Ovary (tissue), 9 donors: ENCODE measurements around the gene PDE5A. TPM values are rescaled to one million over a fixed set of nuclear protein-coding genes. Genes with fewer than 3 reads are reported as not detected.

Source experiments
- DNase-seq, 5 donors: peaks; one replicate each; pipeline ENCODE4 v3.0.0-alpha.2; 2019 to 2020
- H3K27ac ChIP-seq, 2 donors: fragments of 200-600 bp; one replicate each; pipeline versions ENCODE4 v1.5.1 to v1.8.0; 2019 to 2022
- H3K27me3 ChIP-seq: fragments of 200-600 bp; one replicate; pipeline ENCODE4 v1.8.0; 2022
- H3K36me3 ChIP-seq: fragments of 200-600 bp; sonication (generic); one replicate; pipeline ENCODE4 v1.5.1; 2019
- H3K4me1 ChIP-seq: one replicate; pipeline ENCODE4 v1.8.1; 2013; ENCODE audit warnings: mild to moderate bottlenecking, moderate library complexity; ENCODE audit not compliant: insufficient read depth
- H3K4me3 ChIP-seq: fragments of 200-600 bp; sonication (generic); one replicate; pipeline ENCODE4 v1.5.1; 2017
- H3K9me3 ChIP-seq, 2 donors: fragments of 200-600 bp in 1 of 2; sonication (generic) in 1 of 2; one replicate each; pipeline versions ENCODE4 v1.5.1 to v1.8.1; 2013 to 2019; ENCODE audit warnings: mild to moderate bottlenecking in 1 of 2, moderate library complexity in 1 of 2
- EP300 ChIP-seq: sonication (generic); formaldehyde crosslinking; IDR thresholded peaks from one replicate; pipeline ENCODE4 v1.6.1; 2017; ENCODE audit warnings: antibody characterized with exemption
- POLR2A ChIP-seq: fragments of 450-650 bp; IDR thresholded peaks from one replicate; pipeline ENCODE4 v1.6.1; 2017; ENCODE audit warnings: antibody characterized with exemption, mild to moderate bottlenecking, moderate library complexity
- WGBS, 3 donors: extraction: QIAGEN DNeasy Blood & Tissue Kit in 1 of 3; methylation state at CpG; one replicate each; pipeline versions ENCODE4 v1.1.5 to v1.1.7; 2013 to 2017; 5-methylcytosine and 5-hydroxymethylcytosine counted together
- intact Hi-C, 4 donors: fragments of 100-400 bp; cut with DNase I; formaldehyde crosslinking; loops; one replicate each; pipeline versions ENCODE4 v1.11.0 to v1.15.1; 2022 to 2023
- polyA plus RNA-seq, 2 donors: library from polyadenylated mRNA; stranded (reverse); fragments of 200-250 nt in 1 of 2; fragments of 350-450 nt in 1 of 2; fragmentation: Illumina TruSeq in 1 of 2; extraction: RNeasy Lipid Tissue Mini Kit (QIAGEN cat#74804) in 1 of 2; gene quantifications; one replicate each; pipeline ENCODE4 v1.2.3, GENCODE V29; 2013 to 2014
- total RNA-seq, 7 donors: library from RNA; depleted of rRNA in 2 of 7; stranded (reverse); fragments of >200 nt in 2 of 7; fragmentation: NEBNext Ultra II Directional in 3 of 7; extraction: Animal tissue kit (Norgen Biotek cat#: 25700) in 3 of 7; gene quantifications; one replicate each; pipeline versions ENCODE4 v1.1.0 to v1.2.4, GENCODE V29; 2016 to 2023
- TF ChIP-seq, protein P1 (sequence below), 3 donors: fragments of 450-650 bp in 2 of 3; fragments of 200-600 bp in 1 of 3; IDR thresholded peaks; one replicate each; pipeline versions ENCODE4 v1.5.1 to v1.8.0; 2016 to 2022; ENCODE audit warnings: antibody characterized with exemption in 3 of 3, mild to moderate bottlenecking in 1 of 3
- donor health status: DM: no; HTN: no; CAD: no; lungs with moderate emphysema.
- donor health status: DM: no; HTN: no; CAD: no.
- donor health status: Bipolar disorder and iron deficiency.
- donor health status: DM: yes; HTN: yes; CAD: no.
- donor health status: DM: no; HTN: no; CAD: no.
- donor health status: DM: yes; HTN: yes; CAD: no.

Gene PDE5A
- total and polyA plus RNA-seq, 9 donors: 4.6 to 25.3 (median 9.7) TPM

DNA sequence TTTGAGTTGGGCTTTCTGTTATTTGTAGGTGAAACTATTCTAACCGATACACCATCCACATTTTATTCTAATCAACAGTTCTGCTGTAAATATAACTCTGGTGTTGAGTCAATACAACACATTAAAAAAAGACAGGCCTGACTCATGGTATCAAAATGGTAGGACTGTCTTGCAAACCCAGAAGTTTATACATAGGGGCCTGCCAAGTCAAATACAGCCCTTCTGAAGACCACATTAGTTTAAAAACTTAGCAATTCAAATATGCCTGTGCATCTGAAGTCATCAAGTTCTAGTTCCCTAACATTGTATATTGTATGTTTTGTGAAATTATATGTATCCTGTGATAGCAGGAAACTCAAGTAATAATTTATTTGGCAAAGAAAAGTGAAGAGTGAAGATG is 24.4 kb upstream of the PDE5A start:
- TF ChIP-seq, protein P1, sequence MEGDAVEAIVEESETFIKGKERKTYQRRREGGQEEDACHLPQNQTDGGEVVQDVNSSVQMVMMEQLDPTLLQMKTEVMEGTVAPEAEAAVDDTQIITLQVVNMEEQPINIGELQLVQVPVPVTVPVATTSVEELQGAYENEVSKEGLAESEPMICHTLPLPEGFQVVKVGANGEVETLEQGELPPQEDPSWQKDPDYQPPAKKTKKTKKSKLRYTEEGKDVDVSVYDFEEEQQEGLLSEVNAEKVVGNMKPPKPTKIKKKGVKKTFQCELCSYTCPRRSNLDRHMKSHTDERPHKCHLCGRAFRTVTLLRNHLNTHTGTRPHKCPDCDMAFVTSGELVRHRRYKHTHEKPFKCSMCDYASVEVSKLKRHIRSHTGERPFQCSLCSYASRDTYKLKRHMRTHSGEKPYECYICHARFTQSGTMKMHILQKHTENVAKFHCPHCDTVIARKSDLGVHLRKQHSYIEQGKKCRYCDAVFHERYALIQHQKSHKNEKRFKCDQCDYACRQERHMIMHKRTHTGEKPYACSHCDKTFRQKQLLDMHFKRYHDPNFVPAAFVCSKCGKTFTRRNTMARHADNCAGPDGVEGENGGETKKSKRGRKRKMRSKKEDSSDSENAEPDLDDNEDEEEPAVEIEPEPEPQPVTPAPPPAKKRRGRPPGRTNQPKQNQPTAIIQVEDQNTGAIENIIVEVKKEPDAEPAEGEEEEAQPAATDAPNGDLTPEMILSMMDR (IDR thresholded peaks at IDR 0.05): no peak
- no peak for TF ChIP-seq EP300
- TF ChIP-seq POLR2A: no peak
- Histone ChIP-seq H3K4me1 (no peaks in the 10 kb centered on the region), H3K27ac (no peak overlapping the region), H3K27me3 (no peaks in the 10 kb centered on the region), H3K9me3 (no peaks in the 10 kb centered on the region), H3K36me3 (no peaks in the 10 kb centered on the region), H3K4me3 (no peak overlapping the region)
- no peak for DNase-seq
- WGBS, 3 donors: 74 to 95% (median 90%) methylated on average over 1 of the region's 1 CpG
- intact Hi-C loops: no loop called here

DNA sequence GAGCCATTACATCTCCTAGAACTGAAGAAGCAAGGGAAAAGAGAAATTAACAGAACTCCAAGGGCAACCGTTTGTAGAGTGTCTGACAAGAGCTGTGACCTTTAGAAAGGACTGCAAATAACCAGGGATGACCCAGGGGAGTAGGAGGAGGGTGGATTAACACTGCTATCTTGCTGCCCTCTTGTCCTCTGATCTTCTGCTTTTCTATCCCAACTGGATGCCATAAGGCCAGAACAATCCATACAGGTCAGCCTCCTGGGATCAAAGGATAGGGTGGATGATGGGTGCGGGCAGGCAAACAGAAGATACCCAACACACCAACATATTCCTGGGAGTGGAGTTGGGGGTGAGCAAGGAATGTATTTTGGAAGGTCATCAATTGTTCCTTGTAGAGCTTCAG is 19.8 kb upstream of the PDE5A start:
- no peaks in the 10 kb centered on the region for H3K27me3 ChIP-seq
- intact Hi-C loops: no loop called here
- H3K4me1 ChIP-seq: no peaks in the 10 kb centered on the region
- TF ChIP-seq POLR2A (no peak), EP300 (no peak)
- TF ChIP-seq, protein P1 (IDR thresholded peaks at IDR 0.05): no peak
- DNase-seq: no peak
- H3K4me3 ChIP-seq: no peak overlapping the region
- no peaks in the 10 kb centered on the region for H3K36me3 ChIP-seq
- H3K9me3 ChIP-seq: no peaks in the 10 kb centered on the region
- 88 to 98% (median 90%) methylated on average over 2 of the region's 2 CpGs for WGBS, 3 donors
- no peak overlapping the region for H3K27ac ChIP-seq

DNA sequence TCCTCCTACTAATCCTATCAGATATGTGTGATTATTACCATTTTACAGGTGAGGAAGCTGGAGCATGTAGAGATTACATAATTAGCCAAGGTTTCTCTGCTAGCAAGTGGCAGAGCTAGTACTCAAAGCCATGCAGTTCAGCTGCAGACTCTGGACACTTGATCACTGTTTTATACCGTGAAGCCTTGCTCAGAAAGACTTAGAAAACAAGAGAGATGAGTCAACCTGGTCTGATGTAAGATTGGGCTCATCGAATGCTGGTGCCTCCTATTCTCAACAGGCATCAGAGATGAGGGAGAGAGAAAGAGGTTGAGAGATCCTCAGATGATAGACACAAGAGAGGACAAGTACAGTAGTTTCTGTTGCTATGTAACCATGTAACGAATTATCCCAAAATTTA is 19.0 kb upstream of the PDE5A start:
- no peaks in the 10 kb centered on the region for H3K4me1 ChIP-seq
- H3K27ac ChIP-seq: no peak overlapping the region
- no peak overlapping the region for H3K4me3 ChIP-seq
- H3K9me3 ChIP-seq: no peaks in the 10 kb centered on the region
- intact Hi-C loops: no loop called here
- no peaks in the 10 kb centered on the region for H3K27me3 ChIP-seq
- no peak for TF ChIP-seq POLR2A
- TF ChIP-seq, protein P1 (IDR thresholded peaks at IDR 0.05): no peak
- no peak for TF ChIP-seq EP300
- H3K36me3 ChIP-seq: no peaks in the 10 kb centered on the region
- WGBS, 3 donors: 86 to 91% (median 89%) methylated on average over 3 of the region's 3 CpGs
- no peak for DNase-seq

DNA sequence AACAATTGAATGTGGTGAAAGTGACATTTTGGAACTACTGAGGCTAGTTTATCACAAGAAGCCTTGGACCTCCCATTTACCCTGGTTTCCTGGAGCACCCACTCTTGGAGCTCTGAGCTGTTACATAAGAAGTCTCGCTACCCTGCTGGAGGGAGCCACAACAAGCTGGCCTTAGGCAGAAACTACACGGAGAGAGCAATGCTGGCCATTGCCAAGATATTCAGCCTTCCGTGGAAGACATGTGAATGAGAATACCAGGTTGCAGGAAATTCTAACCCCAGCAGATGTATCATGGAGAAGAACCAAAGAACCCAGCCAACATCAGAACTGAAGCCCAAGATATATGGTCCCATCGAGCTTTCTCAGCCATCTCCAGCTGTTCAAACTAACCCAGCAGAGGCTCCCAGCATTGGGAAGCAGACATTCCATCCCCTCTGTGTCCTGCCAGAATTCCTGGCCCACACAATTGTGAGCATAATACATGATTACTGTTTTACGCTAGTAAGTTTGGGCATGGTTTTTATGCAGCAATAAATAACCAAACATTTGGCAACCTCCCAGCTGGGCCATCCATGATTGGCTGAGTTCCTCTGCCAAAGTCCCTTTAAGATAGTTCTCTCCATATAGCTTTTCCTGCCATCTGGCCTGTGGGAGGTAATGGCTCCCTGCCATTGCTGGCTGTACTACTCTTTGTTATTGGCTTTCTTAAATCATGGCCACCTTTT is 17.9 kb upstream of the PDE5A start:
- Histone ChIP-seq H3K4me1 (no peaks in the 10 kb centered on the region), H3K9me3 (no peaks in the 10 kb centered on the region), H3K27me3 (no peaks in the 10 kb centered on the region), H3K4me3 (no peak overlapping the region), H3K27ac (no peak overlapping the region), H3K36me3 (no peaks in the 10 kb centered on the region)
- intact Hi-C loops: no loop called here
- WGBS, 3 donors: 18 to 21% (median 20%) methylated on average over 5 of the region's 5 CpGs
- no peak for TF ChIP-seq EP300
- no peak for DNase-seq

DNA sequence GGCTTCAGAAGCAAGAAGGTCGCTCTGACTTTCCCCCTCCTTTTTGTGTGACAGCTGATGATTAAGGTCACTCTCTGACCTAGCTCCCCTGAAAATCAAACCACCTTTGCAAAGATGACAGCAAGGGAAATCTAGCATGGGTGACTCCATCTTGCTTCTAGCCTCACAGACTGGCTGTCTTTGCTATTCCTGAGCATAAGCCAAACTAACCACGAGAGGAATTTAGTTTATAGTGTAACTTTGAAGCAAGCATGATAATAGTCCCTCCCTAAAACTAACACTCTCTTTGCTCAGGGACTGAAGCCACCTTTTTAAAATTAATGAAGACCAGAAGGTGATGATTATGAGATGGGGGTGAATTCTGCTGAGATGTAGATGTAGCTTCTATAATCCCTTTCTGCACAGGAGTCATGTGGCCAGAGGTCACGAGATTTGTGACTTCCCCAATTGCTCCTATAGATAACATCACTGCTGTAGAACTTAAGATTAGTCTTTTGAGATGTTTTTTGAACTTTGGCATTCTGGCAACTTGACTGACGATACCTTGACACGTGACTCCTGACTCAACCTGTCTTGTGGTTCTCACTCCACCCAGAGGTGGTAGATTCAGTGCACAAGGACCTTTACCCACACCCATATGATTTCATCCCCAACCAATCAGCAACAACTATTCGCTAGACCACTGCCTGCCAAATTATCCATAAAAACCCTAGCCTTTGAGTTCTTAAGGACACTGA is 14.9 kb upstream of the PDE5A start:
- DNase-seq: no peak
- no peak overlapping the region for H3K27ac ChIP-seq
- 67 to 76% (median 72%) methylated on average over 6 of the region's 6 CpGs for WGBS, 3 donors

More for the DNA sequence above, 14.9 kb upstream of the PDE5A start:
- no peaks in the 10 kb centered on the region for H3K27me3 ChIP-seq
- H3K4me3 ChIP-seq: no peak overlapping the region
- TF ChIP-seq POLR2A (no peak), EP300 (no peak)
- TF ChIP-seq, protein P1 (IDR thresholded peaks at IDR 0.05): no peak
- intact Hi-C loops: no loop called here
- H3K36me3 ChIP-seq: no peaks in the 10 kb centered on the region
- H3K4me1 ChIP-seq: no peaks in the 10 kb centered on the region
- no peaks in the 10 kb centered on the region for H3K9me3 ChIP-seq
